HG02943 (cell line): ENCODE data around the gene LBH.

Source experiments
- ATAC-seq: cut with Tn5 transposase; IDR thresholded peaks from one replicate; pipeline ENCODE4 v1.9.1; 2021; ENCODE audit warnings: mild to moderate bottlenecking, low read depth, moderate library complexity; ENCODE audit not compliant: unreplicated experiment

LBH gene

DNA sequence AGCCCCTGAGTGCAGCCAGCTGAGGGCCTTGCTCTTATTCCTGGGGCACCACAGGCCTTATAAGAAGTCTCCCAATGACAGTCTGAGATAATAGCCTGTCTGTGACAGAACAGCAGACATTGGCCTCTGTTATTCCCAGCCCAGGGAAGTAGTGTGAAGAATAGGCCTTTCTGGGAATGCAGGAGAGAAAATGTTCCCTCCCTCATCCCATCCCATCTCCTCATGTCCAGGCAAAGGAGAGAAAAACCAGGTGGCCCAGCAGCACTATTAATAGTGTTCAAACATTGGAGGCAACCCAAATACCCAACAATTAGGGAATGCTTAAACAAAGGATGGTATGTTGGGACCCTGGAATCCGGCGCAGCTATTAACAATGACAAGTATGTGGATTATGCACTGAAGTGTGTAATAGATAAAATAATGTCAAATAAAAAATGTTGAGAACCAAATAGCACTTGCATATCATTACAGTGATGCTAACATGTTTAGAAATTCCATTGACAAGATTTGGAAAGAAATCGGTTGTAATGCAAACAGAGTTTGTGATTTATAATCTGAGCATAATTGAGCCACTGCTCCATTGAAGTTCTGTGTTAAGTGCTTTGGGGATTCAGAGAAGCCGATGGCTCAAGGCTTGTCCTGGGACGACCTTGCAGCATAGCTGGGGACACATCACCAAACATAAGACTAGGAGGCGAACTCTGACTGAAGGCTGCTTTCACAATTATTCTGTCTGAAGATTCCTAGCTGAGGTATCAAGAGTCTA lies 69.3 kb downstream of the LBH start:
- no peak for ATAC-seq

DNA sequence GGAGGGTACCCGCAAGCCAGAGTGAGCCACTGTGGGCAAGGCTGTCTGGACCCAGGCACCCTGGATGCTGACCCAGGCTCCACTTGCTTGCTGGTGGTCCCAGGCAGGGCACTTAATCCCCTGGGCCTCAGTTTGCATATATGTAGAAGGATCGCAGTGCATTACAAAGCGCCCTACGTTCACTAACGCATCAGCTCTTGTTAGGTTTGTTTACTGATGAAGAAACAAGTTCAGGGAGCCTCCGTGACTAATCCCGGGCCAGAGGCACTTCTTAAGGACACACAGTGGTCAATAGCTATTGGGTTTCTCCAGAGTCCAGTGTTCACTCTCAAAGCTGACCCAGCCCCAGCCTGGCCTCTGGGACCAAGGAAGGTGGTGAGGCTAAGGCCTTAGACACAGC lies 70.2 kb downstream of the LBH start:
- no peak for ATAC-seq

DNA sequence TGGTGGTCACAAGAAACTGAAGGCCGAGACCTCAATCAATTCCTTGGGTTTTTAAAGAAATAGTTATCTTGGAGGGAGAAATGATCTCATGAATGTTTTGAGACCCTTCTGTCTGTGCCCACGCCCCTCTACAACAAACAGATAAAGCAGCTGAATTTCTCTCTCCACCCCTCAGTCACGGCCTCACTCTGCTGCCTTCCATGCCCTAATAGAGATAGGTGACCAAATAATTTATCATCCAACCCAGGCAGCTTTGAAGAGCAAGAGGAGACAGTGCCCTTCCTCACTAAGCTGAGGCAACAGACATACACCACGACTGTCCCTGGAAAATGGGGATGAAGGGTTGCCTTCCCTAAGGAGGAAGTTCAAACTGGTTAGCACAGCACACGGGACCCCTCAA lies 71.2 kb downstream of the LBH start:
- no peak for ATAC-seq

DNA sequence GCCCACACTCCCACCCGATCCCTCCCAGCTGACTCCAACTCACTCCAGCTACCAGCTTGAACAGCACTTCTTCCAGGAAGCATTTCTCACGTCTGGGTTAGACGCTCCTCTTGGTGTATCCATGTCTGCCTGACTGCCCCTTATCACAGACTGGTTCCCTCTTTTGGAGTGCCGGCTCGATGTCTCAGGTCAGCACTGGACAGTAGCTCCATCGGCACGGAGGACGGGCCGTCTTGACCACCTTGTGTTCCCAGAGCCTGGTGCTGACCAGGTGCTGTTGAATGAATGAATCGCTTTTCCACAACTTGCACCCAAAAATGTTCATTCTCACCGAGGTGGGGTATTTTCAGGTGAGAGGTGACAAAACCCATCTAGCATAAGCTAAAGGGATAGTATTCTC lies 71.8 kb downstream of the LBH start:
- no peak for ATAC-seq

DNA sequence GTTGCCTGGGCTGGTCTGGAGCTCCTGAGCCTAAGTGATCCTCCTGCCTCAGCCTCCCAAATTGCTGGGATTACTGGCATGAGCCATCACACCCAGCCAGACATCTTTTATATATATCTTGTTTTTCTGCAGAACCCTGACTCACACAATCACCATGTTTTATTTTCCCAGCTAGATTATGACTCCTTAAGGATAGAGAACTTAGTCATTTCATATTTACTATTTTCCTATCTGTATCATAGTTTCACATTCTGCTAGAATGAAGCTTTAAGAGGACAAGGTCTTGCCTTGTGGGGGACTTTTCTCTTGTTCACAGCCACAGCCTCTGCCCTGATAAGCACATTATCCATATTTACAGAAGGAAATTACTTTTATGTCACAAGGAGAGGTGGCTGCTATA lies 73.9 kb downstream of the LBH start:
- ATAC-seq = no peak

DNA sequence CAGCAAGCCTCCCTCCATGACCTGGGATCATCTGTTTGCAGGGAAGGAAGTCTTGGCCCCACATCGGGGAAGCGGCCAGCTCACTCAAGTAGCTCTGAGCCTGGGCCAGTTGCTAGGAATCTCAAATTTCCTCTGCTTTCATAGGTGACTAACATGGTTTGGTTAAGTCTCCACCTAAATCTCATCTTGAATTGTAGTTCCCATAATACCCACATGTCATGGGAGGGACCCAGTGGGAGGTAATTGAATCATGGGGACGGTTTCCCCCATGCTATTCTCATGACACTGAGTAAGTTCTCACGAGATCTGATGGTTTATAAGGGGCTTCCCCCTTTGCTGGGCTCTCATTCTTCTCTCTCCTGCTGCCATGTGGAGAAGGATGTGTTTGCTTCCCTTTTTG lies 75.2 kb downstream of the LBH start:
- ATAC-seq = no peak

DNA sequence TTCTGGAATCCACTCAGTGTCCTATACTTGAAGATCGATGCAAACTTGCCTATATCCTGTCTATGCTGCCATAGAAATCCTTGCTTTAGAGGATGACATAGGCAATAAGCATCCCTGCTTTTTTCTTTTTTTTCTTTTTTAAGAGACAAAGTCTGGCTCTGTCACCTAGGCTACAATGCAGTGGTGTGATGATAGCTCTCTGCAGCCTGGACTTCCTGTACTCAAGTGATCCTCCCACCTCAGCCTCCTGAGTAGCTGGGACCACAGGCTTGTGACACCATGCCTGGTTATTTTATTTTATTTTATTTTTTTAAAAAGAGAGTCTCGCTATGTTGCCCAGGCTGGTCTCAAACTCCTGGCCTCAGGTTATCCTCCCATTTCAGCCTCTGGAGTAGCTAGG lies 76.9 kb downstream of the LBH start:
- ATAC-seq = no peak
